Measurements from ENCODE around the gene CFAP20.
"Not testable (repeated sequence)": the region's sequence is repeated elsewhere in the genome, so short reads cannot be mapped to it uniquely, and the experiment has no call there.

CFAP20 gene

GRCh38 chr16:58096249-58096648, 32.9 kb downstream of the CFAP20 start:
- no peak overlapping the region for H3K27ac ChIP-seq (ENCODE audit: low read depth, low read length)
- H3K9me3 ChIP-seq (ENCODE audit: control insufficient read depth, insufficient read depth, low read depth, low read length), result no peaks in the 10 kb centered on the region
- H3K4me1 ChIP-seq (ENCODE audit: control insufficient read depth, insufficient read depth, low read length), result peaks cover 8% of the 10 kb centered on the region
- no peaks in the 10 kb centered on the region for H3K36me3 ChIP-seq (ENCODE audit: control insufficient read depth, insufficient read depth, low read length)
- H3K27me3 ChIP-seq (ENCODE audit: control insufficient read depth, insufficient read depth, low read length), result no peaks in the 10 kb centered on the region
- H3K4me3 ChIP-seq (ENCODE audit: low read depth, low read length), result no peak overlapping the region
- no peak overlapping the region for H3K9ac ChIP-seq (ENCODE audit: low read length)

- H3K9me3 ChIP-seq (ENCODE audit: control insufficient read depth, insufficient read depth, low read depth, low read length); H3K4me3 ChIP-seq (ENCODE audit: low read depth, low read length); H3K9ac ChIP-seq (ENCODE audit: low read length); H3K36me3 ChIP-seq (ENCODE audit: control insufficient read depth, insufficient read depth, low read length); H3K4me1 ChIP-seq (ENCODE audit: control insufficient read depth, insufficient read depth, low read length); H3K27me3 ChIP-seq (ENCODE audit: control insufficient read depth, insufficient read depth, low read length); H3K27ac ChIP-seq (ENCODE audit: low read depth, low read length): not testable (repeated sequence)
Observed at GRCh38 chr16:58095575-58095960, 33.6 kb downstream of the CFAP20 start.

GRCh38 chr16:58094791-58095574, 34.2 kb downstream of the CFAP20 start:
- no peak overlapping the region for H3K27ac ChIP-seq (ENCODE audit: low read depth, low read length)
- no peaks in the 10 kb centered on the region for H3K36me3 ChIP-seq (ENCODE audit: control insufficient read depth, insufficient read depth, low read length)
- no peaks in the 10 kb centered on the region for H3K9me3 ChIP-seq (ENCODE audit: control insufficient read depth, insufficient read depth, low read depth, low read length)
- H3K9ac ChIP-seq (ENCODE audit: low read length), result no peak overlapping the region
- H3K4me1 ChIP-seq (ENCODE audit: control insufficient read depth, insufficient read depth, low read length), result peaks cover 8% of the 10 kb centered on the region
- H3K4me3 ChIP-seq (ENCODE audit: low read depth, low read length), result no peak overlapping the region
- no peaks in the 10 kb centered on the region for H3K27me3 ChIP-seq (ENCODE audit: control insufficient read depth, insufficient read depth, low read length)

DNA sequence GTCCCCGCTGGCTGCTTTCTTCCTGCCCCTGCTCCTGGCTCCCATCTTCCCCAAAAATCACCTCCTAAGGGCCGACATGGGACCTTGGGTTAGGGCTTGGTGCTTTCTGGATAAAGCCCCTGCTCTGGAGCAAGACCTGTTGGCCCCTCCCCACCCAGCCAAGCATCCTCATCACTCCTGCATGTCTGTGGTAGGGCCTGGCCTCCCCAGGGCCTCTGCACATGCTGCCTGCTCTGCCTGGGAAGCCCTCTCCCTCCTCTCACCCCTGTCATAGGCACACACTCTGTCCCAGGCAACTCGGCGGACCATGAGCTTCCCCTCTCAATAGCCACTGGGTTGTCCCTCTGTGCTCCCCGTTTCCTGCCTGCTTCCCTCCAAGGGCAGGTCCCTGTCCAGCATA, 35.2 kb downstream of the CFAP20 start:
- no peaks in the 10 kb centered on the region for H3K27me3 ChIP-seq (ENCODE audit: control insufficient read depth, insufficient read depth, low read length)
- H3K36me3 ChIP-seq (ENCODE audit: control insufficient read depth, insufficient read depth, low read length), result no peaks in the 10 kb centered on the region
- no peaks in the 10 kb centered on the region for H3K9me3 ChIP-seq (ENCODE audit: control insufficient read depth, insufficient read depth, low read depth, low read length)
- H3K9ac ChIP-seq (ENCODE audit: low read length), result no peak overlapping the region
- peaks cover 8% of the 10 kb centered on the region for H3K4me1 ChIP-seq (ENCODE audit: control insufficient read depth, insufficient read depth, low read length)
- H3K4me3 ChIP-seq (ENCODE audit: low read depth, low read length), result no peak overlapping the region
- H3K27ac ChIP-seq (ENCODE audit: low read depth, low read length), result no peak overlapping the region

GRCh38 chr16:58090396-58090795, 38.8 kb downstream of the CFAP20 start:
- not testable (repeated sequence) for H3K9ac ChIP-seq (ENCODE audit: low read length); H3K27ac ChIP-seq (ENCODE audit: low read depth, low read length); H3K36me3 ChIP-seq (ENCODE audit: control insufficient read depth, insufficient read depth, low read length); H3K9me3 ChIP-seq (ENCODE audit: control insufficient read depth, insufficient read depth, low read depth, low read length); H3K4me3 ChIP-seq (ENCODE audit: low read depth, low read length); H3K27me3 ChIP-seq (ENCODE audit: control insufficient read depth, insufficient read depth, low read length); H3K4me1 ChIP-seq (ENCODE audit: control insufficient read depth, insufficient read depth, low read length)

DNA sequence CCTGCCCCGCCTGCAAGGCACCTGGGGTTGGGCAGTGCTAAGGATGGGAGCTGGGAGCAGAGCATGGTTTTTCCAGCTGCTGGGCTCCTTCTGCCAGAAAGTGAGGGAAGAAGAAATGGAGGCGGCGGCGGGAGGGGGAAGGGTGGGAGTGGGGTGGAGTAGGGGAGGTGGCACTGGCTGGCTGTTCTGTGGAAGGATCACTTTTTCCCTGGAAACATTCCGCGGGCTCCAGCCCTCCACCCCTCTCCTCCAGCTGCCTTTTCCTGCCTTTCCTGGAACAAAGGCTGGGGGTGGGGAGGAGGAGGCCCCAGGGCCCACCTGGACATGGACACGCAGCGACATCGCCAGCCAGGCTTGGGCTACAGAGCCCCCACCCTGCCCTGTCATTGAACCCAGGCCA, 41.1 kb downstream of the CFAP20 start:
- Histone ChIP-seq H3K36me3 (ENCODE audit: control insufficient read depth, insufficient read depth, low read length) (no peaks in the 10 kb centered on the region), H3K27me3 (ENCODE audit: control insufficient read depth, insufficient read depth, low read length) (no peaks in the 10 kb centered on the region), H3K9ac (ENCODE audit: low read length) (no peak overlapping the region), H3K4me1 (ENCODE audit: control insufficient read depth, insufficient read depth, low read length) (0 out of 2 replicates have a peak, but pooled peaks cover 3% of the 10 kb centered on the region), H3K27ac (ENCODE audit: low read depth, low read length) (no peak overlapping the region), H3K9me3 (ENCODE audit: control insufficient read depth, insufficient read depth, low read depth, low read length) (no peaks in the 10 kb centered on the region), H3K4me3 (ENCODE audit: low read depth, low read length) (no peak overlapping the region)

- Histone ChIP-seq H3K4me3 (ENCODE audit: low read depth, low read length) (no peak overlapping the region), H3K27me3 (ENCODE audit: control insufficient read depth, insufficient read depth, low read length) (no peaks in the 10 kb centered on the region), H3K36me3 (ENCODE audit: control insufficient read depth, insufficient read depth, low read length) (no peaks in the 10 kb centered on the region), H3K9me3 (ENCODE audit: control insufficient read depth, insufficient read depth, low read depth, low read length) (no peaks in the 10 kb centered on the region), H3K4me1 (ENCODE audit: control insufficient read depth, insufficient read depth, low read length) (0 out of 2 replicates have a peak, but pooled peaks cover 3% of the 10 kb centered on the region), H3K9ac (ENCODE audit: low read length) (no peak overlapping the region), H3K27ac (ENCODE audit: low read depth, low read length) (no peak overlapping the region)
Observed at GRCh38 chr16:58087209-58087913, 41.8 kb downstream of the CFAP20 start.

DNA sequence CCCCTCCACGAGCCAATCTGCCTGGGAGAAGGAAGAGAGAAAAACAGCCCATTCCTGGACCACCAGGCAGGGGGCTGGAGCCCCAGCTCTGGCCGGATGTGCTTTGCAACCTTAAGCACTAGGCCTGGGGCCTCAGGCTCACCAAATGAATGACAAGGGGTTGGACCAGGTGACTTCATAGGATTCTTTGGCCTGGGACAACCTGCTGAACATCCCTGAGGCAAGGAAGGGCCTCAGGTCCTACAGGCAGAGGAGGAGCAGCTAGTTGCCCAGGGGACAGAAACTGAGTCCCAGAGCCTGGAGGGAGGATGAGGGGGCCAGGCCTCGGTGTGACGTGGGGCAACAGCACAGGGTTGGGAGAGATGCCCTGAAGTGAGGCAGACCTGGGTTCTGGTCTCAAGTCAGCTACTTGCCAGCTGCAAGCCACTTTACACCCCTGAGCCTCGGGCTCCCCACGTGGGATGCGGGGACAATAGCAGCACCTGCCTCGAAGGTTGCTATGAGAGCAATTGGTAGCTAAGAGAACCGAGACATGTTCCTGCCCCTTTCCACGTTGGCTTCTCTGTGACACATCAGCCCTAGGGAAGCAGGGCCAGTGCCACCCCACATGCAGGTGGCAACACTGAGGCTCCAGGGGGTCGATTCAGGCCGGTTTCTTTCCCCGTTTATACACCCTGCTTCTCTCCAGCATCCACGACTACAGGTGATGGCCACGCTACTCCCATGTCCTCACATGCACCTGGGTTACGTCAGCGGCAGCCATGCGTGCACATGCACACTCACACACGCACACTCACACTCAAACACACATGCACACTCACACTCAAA, 42.6 kb downstream of the CFAP20 start:
- H3K27me3 ChIP-seq (ENCODE audit: control insufficient read depth, insufficient read depth, low read length), result no peaks in the 10 kb centered on the region
- H3K36me3 ChIP-seq (ENCODE audit: control insufficient read depth, insufficient read depth, low read length), result no peaks in the 10 kb centered on the region
- H3K4me1 ChIP-seq (ENCODE audit: control insufficient read depth, insufficient read depth, low read length), result 0 out of 2 replicates have a peak, but pooled peaks cover 3% of the 10 kb centered on the region
- no peaks in the 10 kb centered on the region for H3K9me3 ChIP-seq (ENCODE audit: control insufficient read depth, insufficient read depth, low read depth, low read length)
- H3K9ac ChIP-seq (ENCODE audit: low read length), result no peak overlapping the region
- H3K4me3 ChIP-seq (ENCODE audit: low read depth, low read length), result no peak overlapping the region
- no peak overlapping the region for H3K27ac ChIP-seq (ENCODE audit: low read depth, low read length)

DNA sequence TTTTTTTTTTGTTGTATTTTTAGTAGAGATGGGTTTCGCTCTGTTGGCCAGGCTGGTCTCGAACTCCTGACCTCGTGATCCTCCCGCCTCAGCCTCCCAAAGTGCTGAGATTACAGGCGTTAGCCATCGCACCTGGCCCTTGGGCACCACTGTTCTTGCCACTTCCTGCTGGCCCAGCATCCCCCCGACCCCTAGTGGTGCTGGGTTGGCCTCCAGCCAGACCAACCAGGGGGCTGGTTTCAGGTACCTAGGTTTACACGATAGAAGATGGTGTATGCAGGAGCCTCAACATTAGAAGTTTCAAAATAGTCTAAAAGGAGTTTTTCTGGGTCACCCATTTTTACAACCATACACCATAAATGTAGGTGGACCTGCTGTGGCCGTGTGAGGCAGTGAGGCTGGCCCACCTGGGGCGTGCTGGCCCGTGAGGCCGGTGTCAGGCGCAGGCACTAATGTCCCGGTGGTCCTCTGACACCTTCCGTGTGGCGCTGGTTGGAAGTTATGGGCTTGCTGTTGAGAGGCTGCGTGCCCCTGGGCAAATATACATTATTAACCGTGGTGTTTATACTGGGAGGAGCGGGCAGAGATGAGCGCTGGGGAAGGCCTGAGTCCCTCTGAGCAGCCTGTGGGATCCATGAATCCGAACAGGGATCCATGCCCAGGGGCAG, 43.5 kb downstream of the CFAP20 start:
- Histone ChIP-seq H3K4me1 (ENCODE audit: control insufficient read depth, insufficient read depth, low read length) (0 out of 2 replicates have a peak, but pooled peaks cover 3% of the 10 kb centered on the region), H3K4me3 (ENCODE audit: low read depth, low read length) (no peak overlapping the region), H3K9ac (ENCODE audit: low read length) (no peak overlapping the region), H3K9me3 (ENCODE audit: control insufficient read depth, insufficient read depth, low read depth, low read length) (no peaks in the 10 kb centered on the region), H3K27ac (ENCODE audit: low read depth, low read length) (no peak overlapping the region), H3K27me3 (ENCODE audit: control insufficient read depth, insufficient read depth, low read length) (no peaks in the 10 kb centered on the region), H3K36me3 (ENCODE audit: control insufficient read depth, insufficient read depth, low read length) (no peaks in the 10 kb centered on the region)

GRCh38 chr16:58085171-58085570, 44.0 kb downstream of the CFAP20 start:
- no peaks in the 10 kb centered on the region for H3K36me3 ChIP-seq (ENCODE audit: control insufficient read depth, insufficient read depth, low read length)
- 0 out of 2 replicates have a peak, but pooled peaks cover 3% of the 10 kb centered on the region for H3K4me1 ChIP-seq (ENCODE audit: control insufficient read depth, insufficient read depth, low read length)
- no peak overlapping the region for H3K27ac ChIP-seq (ENCODE audit: low read depth, low read length)
- H3K27me3 ChIP-seq (ENCODE audit: control insufficient read depth, insufficient read depth, low read length), result no peaks in the 10 kb centered on the region
- H3K9me3 ChIP-seq (ENCODE audit: control insufficient read depth, insufficient read depth, low read depth, low read length), result no peaks in the 10 kb centered on the region
- H3K4me3 ChIP-seq (ENCODE audit: low read depth, low read length), result no peak overlapping the region
- no peak overlapping the region for H3K9ac ChIP-seq (ENCODE audit: low read length)
